Mesodermal cell (in vitro differentiated cells): Measurements from ENCODE around the gene TSSC4.

Experiments used
- H3K27ac ChIP-seq: 2 replicates; pipeline ENCODE4 v1.7.0; 2013; ENCODE audit warnings: mild to moderate bottlenecking, low read depth, low read length, moderate library complexity; ENCODE audit not compliant: severe bottlenecking
- H3K36me3 ChIP-seq: 2 replicates; pipeline ENCODE4 v1.7.1; 2013; ENCODE audit warnings: mild to moderate bottlenecking, low read length, moderate library complexity; ENCODE audit not compliant: control insufficient read depth, insufficient read depth
- H3K4me1 ChIP-seq: one replicate; pipeline ENCODE4 v1.7.1; 2013; ENCODE audit warnings: mild to moderate bottlenecking, low read length; ENCODE audit not compliant: insufficient read depth, control insufficient read depth, poor library complexity, severe bottlenecking
- H3K4me3 ChIP-seq: 2 replicates; pipeline ENCODE4 v1.7.0; 2013; ENCODE audit warnings: low read length, control low read depth, mild to moderate bottlenecking; ENCODE audit not compliant: insufficient read depth, poor library complexity, severe bottlenecking; ENCODE audit errors: extremely low read depth
- H3K9me3 ChIP-seq: 2 replicates; pipeline ENCODE4 v1.7.1; 2013; ENCODE audit warnings: mild to moderate bottlenecking, low read length, moderate library complexity; ENCODE audit not compliant: control insufficient read depth
- WGBS, 2 experiments: methylation state at CpG; one replicate each; pipeline ENCODE4 v1.1.5; 2013; ENCODE audit warnings: missing lambda C conversion rate in 2 of 2; ENCODE audit not compliant: insufficient coverage in 2 of 2; 5-methylcytosine and 5-hydroxymethylcytosine counted together

Gene TSSC4

DNA sequence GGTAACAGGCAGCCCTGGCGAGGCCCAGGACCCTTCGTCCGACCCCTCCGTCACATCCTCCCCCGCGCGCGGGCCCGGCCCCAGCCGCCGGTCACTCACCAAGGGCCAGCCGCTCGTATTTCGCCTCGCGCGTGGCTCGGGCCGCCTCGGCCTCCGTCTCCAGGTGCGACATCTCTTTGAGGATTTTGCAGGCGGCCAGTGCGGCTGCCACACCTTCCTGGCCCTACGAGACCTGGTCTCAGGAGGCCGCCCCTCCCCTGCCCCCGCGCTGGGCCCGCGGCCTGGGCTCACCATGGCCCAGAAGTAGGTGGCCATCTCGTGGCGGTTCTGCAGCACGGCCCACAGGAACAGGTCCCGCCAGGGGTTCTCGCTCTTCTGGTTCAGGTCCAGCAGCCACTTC is 14.1 kb downstream of the TSSC4 start:
- peaks cover 5% of the 10 kb centered on the region for H3K4me1 ChIP-seq
- no peak overlapping the region for H3K27ac ChIP-seq
- no peaks in the 10 kb centered on the region for H3K9me3 ChIP-seq
- H3K4me3 ChIP-seq, result no peak overlapping the region
- 89 to 90% methylated on average over 31 to 35 of the region's 35 CpGs for WGBS, 2 experiments
- H3K36me3 ChIP-seq, result no peaks in the 10 kb centered on the region

DNA sequence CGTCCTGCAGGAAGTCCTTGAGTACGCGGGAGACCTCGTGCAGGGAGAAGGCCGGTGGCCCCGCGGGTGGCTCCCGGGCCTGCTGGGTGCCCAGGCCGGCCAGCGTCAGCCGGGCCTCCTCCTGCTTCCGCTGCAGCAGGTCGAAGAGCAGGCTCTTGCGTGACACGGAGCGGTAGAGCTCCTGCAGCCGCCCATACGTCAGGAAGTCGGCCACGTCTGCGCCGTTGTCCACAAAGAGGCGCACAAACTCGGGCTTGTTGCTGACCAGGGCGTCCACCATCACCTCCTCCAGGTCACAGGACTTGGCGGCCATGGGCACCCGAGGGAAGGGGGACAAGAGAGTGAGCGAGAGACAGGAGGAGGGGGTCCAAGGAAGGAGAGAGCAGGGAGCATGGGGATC is 14.6 kb downstream of the TSSC4 start:
- Histone ChIP-seq H3K9me3 (no peaks in the 10 kb centered on the region), H3K4me3 (no peak overlapping the region), H3K36me3 (no peaks in the 10 kb centered on the region), H3K4me1 (no peaks in the 10 kb centered on the region), H3K27ac (no peak overlapping the region)
- WGBS, 2 experiments, result 93 to 94% methylated on average over 21 to 25 of the region's 28 CpGs

DNA sequence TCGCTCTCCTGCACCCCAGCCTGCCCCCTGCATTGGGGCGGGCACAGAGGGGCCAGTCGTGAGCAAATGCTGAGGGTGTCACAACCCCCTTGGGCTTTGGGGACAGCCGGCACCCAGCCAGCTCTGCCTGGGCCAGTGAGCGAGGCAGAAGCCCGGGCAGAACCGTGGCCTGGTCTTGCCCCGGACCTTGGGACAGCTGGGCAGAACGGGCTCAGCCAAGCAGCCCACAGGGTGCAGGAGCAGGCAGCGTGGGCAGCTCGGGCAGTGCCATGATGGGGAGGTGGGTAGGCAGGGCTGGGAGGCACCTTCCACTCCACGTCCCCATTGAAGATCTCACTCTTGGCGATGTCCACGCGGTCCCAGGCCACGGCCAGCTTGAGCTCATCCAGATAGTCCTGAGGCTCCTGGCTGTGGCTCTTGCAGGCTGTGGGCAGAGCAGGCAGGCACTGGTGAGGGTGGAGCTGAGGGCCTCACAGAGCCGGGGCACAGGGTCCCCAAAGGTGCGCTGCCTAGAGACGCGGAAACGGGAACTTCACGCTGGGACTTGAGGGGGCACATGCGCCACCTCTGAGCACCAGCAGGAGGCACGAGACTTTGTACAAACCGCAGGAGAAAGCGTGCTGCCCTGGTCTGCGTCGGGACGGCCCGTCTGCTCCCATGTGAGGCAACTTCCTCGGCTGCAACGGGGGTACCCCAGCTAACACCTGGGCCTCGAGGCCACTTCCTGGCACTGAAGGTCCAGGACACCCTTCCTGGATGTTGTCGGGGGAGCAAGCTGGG is 15.2 kb downstream of the TSSC4 start:
- Histone ChIP-seq H3K36me3 (no peaks in the 10 kb centered on the region), H3K4me1 (no peaks in the 10 kb centered on the region), H3K9me3 (no peaks in the 10 kb centered on the region), H3K27ac (no peak overlapping the region), H3K4me3 (no peak overlapping the region)
- 91% methylated on average over 28 to 32 of the region's 34 CpGs for WGBS, 2 experiments

DNA sequence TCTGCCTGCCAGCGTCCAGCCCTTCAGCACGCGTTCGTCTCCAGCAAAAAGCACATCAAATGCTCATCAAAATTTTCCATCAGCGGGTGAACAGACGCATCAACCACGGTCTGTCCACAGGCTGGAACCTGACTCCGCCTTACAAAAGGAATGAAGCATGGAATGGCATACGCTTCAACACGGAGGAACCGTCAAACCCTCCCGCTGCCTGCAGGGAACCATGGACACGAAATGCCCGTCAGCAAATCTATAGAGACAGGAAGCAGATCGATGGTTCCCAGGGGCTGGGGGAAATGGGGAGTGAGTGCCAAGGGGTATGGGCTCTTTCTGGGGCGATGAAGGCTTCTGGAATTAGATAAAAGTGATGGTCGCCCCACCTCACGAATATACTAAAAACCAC is 16.2 kb downstream of the TSSC4 start:
- Histone ChIP-seq H3K4me1 (no peaks in the 10 kb centered on the region), H3K27ac (no peak overlapping the region), H3K9me3 (no peaks in the 10 kb centered on the region), H3K36me3 (no peaks in the 10 kb centered on the region), H3K4me3 (no peak overlapping the region)
- 94 to 95% methylated on average over 17 of the region's 18 CpGs for WGBS, 2 experiments

DNA sequence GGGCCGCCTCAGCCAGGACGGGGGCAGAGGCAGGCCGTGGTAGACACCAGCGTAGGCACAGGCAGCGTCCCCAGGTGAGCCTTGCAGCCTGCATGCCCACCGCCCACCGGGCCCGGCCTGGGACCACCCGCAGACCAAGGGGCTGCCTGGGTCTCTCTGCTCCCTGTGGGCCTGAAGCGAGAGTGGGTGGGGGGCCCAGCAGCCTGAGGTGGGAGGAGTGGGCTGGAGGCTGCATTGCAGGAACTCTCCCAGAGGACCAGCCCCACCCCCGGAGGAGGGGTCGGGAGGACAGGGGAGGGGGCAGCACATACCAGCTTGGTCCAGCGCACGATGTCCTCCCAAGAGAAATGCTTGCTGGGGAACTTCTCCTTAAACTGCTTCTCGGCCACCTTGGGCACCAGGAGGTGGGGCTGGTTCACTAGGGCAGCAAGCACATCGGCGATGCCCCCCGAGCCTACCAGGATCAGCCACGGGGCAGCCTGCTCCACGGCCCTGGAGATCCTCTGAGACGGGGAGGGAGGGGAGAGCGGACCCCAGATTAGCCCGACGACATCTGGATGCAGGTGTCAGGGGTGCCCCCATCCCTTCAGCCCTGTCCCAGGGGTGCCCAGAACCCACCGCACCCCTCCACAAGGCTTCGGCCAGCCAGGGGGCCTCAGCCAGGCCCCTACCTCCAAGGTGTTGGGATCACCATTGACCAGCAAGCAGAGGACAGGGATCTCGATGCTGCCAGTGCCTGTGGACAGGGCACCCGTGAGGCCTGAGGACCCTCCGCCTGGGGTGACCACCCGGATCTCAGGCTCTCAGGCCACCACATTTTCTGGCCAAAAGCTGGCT is 17.5 kb downstream of the TSSC4 start:
- Histone ChIP-seq H3K9me3 (no peaks in the 10 kb centered on the region), H3K27ac (no peak overlapping the region), H3K4me1 (no peaks in the 10 kb centered on the region), H3K36me3 (no peaks in the 10 kb centered on the region), H3K4me3 (no peak overlapping the region)
- 90% methylated on average over 28 to 29 of the region's 30 CpGs for WGBS, 2 experiments

DNA sequence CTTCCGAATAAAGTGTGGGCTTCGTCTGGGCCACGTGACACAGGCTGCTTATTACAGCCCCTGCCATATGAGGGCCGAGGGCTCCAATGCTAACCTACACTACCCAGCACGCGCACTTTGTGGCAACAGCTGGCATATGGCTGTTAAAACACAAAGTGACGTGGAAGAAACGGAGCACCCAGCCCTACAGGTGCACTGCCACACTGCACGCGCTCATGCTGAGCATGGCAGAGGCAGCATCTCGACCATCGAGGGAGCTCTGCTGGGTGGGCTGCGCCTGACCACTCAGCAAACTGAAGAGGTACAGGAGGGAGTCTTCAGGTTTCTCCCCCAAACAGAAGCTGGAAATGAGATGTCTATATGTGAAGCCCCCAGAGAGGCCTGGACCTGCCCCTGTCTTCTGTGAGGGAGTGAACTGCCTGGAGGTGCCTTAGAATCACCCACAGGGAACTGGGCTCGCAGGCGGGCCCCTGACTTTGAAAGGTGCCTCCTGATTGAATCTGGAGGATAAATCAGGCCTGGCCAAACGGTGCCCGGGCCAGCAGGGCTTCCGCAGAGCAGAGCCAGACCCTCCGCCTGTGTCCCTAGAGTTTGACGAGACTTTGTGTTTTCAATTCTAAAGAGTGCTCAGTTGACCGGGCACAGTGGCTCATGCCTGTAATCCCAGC is 18.3 kb downstream of the TSSC4 start:
- no peak overlapping the region for H3K4me3 ChIP-seq
- no peak overlapping the region for H3K27ac ChIP-seq
- H3K36me3 ChIP-seq, result no peaks in the 10 kb centered on the region
- H3K9me3 ChIP-seq, result no peaks in the 10 kb centered on the region
- WGBS, 2 experiments, result 82 to 85% methylated on average over 21 of the region's 21 CpGs
- H3K4me1 ChIP-seq, result no peaks in the 10 kb centered on the region

DNA sequence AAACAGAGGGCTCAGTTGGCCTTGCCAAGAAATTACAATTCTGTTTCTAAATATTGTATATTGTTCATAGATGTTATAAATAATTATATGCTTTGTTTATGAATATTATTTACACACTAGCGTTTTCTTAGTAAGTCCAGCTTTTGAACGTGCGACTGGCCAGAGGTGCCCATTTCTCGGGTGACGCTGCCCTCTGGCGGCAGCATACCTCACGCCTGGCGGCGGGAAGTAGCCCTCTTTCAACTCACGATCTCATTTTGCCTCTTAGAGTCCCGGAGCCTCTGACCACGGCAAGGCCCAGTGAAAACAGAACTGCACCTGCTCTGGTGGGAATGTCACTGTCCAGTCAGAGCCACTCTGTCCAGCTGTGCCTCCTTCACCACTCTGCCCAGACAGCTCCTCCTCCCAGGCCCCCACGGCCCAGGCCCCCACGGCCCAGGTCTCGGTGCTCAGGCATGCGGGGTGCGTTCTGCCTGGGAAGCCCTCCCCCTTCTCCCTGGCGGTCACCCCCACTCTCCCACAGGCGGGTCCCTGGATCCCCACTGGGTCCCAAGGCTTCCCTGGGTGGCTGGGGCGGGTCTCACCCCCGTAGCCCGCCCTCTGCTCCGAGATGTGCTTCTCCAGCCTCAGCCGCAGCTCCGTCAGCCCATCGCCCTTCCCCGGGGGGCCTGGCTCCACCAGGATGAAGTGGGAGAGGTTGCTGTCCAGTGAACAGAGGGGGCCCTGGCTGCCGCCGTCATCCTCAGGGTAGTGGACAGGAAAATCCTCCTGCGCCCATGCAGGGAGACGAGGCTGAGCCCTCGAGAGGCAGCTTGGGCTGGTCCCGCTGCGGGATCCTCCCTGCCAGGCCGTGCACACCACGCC is 19.3 kb downstream of the TSSC4 start:
- WGBS, 2 experiments, result 57 to 67% methylated on average over 28 to 34 of the region's 36 CpGs
- Histone ChIP-seq H3K4me1 (no peaks in the 10 kb centered on the region), H3K9me3 (no peaks in the 10 kb centered on the region), H3K27ac (no peak overlapping the region), H3K4me3 (no peak overlapping the region), H3K36me3 (no peaks in the 10 kb centered on the region)

DNA sequence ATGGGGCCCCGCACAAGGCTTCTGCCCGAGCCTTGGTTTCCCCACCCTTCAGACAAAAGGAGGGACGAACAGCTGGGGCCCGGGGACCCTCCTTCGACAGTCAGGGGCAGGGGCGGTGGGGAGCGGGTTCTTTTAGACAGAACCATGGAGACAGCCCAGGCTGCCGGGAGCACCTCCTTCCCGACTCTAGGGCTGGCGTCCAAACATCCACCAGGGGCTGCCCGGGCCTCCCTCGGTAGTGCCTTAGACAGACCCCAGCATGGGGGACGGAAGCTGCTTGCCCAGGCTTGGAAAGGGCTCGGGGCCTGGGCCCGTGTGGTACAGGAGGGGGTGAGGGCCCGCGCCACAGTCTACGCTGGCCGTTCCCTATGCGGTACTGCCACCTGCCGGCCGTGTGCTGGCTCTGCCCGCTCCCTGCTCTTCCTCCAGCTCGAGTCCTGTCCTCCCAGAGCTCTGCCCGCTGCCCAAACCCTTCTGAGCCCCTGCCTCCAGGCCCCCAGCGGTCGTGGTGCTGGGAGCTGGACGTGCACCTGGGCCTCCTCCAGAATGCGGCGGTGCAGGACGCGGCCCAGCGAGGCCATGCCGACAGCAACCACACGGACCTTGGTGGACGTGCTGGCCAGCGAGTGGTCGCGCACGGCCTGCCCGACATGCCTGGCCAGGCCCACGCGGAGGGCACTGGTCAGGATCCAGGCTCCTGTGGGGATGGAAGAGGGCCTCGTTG is 20.1 kb downstream of the TSSC4 start:
- Histone ChIP-seq H3K27ac (no peak overlapping the region), H3K4me1 (no peaks in the 10 kb centered on the region), H3K4me3 (no peak overlapping the region), H3K9me3 (no peaks in the 10 kb centered on the region), H3K36me3 (no peaks in the 10 kb centered on the region)
- WGBS, 2 experiments, result 35 to 39% methylated on average over 43 of the region's 44 CpGs

DNA sequence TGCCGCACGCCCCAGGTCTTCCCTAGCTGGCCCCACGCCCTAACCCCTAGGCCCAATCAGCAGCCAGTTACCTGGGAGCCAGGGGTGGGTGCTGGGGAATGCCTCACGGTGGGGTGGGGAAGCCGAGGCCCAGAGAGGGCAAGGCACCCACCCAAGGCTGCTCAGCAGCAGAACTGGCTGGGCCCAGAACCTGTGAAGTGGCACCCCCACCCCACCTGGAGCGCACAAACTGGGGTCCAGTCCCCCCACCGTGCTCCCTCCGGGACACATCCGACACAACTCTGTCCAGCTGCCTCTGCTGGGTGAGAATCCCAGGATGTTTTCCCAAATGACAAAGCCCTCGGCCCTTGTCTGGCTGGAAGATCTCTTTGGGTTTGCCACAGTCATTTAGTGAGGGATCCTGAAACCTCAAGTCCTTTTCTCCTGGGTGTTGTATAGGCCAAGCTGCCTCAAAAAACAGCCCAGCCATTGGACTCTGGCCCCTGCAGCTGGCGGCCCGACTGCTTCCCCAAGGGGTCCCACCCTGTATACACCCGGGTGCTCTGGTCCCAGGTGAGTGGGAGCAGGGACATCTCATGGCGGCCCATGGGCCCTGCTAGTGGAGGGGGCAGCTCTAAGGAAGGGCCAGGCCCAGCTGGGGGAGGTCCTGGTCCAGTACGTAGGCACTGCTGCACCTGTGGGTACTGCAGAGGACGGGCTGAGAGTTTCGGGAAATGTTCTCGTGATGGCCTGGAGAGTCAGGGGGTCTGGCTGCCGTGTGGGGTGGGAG is 20.9 kb downstream of the TSSC4 start:
- 89 to 91% methylated on average over 10 to 11 of the region's 19 CpGs for WGBS, 2 experiments
- no peaks in the 10 kb centered on the region for H3K36me3 ChIP-seq
- no peak overlapping the region for H3K27ac ChIP-seq
- H3K4me1 ChIP-seq, result no peaks in the 10 kb centered on the region
- no peaks in the 10 kb centered on the region for H3K9me3 ChIP-seq
- H3K4me3 ChIP-seq, result no peak overlapping the region
